HEK293T (cell line): ENCODE measurements around the gene OR11H6.

Experiments used
- FOXA1 ChIP-seq: fragments of 450-650 bp; IDR thresholded peaks from 2 replicates; pipeline ENCODE4 v1.6.1; 2016; ENCODE audit warnings: mild to moderate bottlenecking
- TARDBP ChIP-seq: fragments of 450-650 bp; IDR thresholded peaks from 2 replicates; pipeline ENCODE4 v1.6.1; 2016

DNA sequence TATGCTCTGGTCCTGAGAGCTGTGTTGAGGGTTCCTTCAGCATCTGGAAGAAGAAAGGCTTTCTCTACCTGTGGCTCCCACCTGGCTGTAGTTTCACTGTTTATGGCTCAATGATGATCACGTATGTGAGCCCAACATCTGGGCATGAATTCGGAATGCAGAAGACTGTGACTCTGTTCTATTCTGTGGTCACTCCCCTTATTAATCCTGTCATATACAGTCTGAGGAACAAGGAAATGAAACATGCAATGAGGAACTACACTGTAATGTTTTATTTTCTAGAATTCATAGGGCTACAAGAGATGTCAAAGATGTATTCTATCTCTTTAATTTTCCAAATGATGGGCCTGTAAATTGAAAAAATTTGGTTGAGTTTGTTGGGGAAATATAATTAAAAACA lies 43.6 kb upstream of the OR11H6 start:
- TF ChIP-seq TARDBP (no peak), FOXA1 (no peak)
